Pancreas (tissue), 10 donors: ENCODE measurements around the gene SLC5A10. TPM values are rescaled to one million over a fixed set of nuclear protein-coding genes. Genes with fewer than 3 reads are reported as not detected.

ENCODE experiments used
- ATAC-seq, 4 donors: fragments of 200-7000 bp; cut with Tn5 transposase; one replicate each; pipeline versions ENCODE4 v1.8.0 to v1.9.1; 2020; ENCODE audit warnings: mild to moderate bottlenecking in 4 of 4, moderate library complexity in 4 of 4
- DNase-seq, 6 donors: peaks; one replicate each; pipeline ENCODE4 v3.0.0-alpha.2; 2020
- FAIRE-seq: peaks from 2 replicates; lab custom pipeline; 2012; peaks lifted over from hg19 to GRCh38; lab: Jason Lieb, UNC
- H3K27ac ChIP-seq, 4 donors: fragments of 200-600 bp; sonication (generic); 1 replicate in 3 of 4; 2 replicates in 1 of 4; pipeline versions ENCODE4 v1.5.0 to v1.8.0; 2020
- H3K27me3 ChIP-seq, 4 donors: fragments of 200-600 bp; one replicate each; pipeline ENCODE4 v1.8.0; 2021
- H3K36me3 ChIP-seq, 3 donors: fragments of 200-600 bp; sonication (generic) in 1 of 3; one replicate each; pipeline versions ENCODE4 v1.5.0 to v1.8.0; 2020 to 2021
- H3K4me1 ChIP-seq, 3 donors: fragments of 200-600 bp; one replicate each; pipeline ENCODE4 v1.8.0; 2021
- H3K4me3 ChIP-seq, 4 donors: fragments of 200-600 bp; sonication (generic) in 2 of 4; one replicate each; pipeline versions ENCODE4 v1.5.0 to v1.8.0; 2020 to 2021
- H3K9me3 ChIP-seq, 4 donors: fragments of 200-600 bp; one replicate each; pipeline ENCODE4 v1.8.0; 2021
- CTCF ChIP-seq, 4 donors: fragments of 200-600 bp; sonication (generic) in 3 of 4; IDR thresholded peaks; one replicate each; pipeline versions ENCODE4 v1.5.0 to v1.8.0; 2021; ENCODE audit warnings: antibody characterized with exemption in 4 of 4
- WGBS, 2 donors: extraction: QIAGEN DNeasy Blood & Tissue Kit; methylation state at CpG; one replicate each; pipeline ENCODE4 v1.1.7; 2013; 5-methylcytosine and 5-hydroxymethylcytosine counted together
- intact Hi-C, 3 donors: fragments of 100-400 bp; cut with DNase I; formaldehyde crosslinking; loops; one replicate each; pipeline versions ENCODE4 v1.11.1 to v1.14.2; 2022
- polyA plus RNA-seq, 2 donors: library from polyadenylated mRNA; stranded (reverse); fragments of 200-250 nt; gene quantifications; one replicate each; pipeline ENCODE4 v1.2.3, GENCODE V29; 2013
- total RNA-seq, 6 donors: library from RNA; stranded (reverse); fragmentation: NEBNext Ultra II Directional in 4 of 6; extraction: Animal tissue kit (Norgen Biotek cat#: 25700) in 4 of 6; gene quantifications; one replicate each; pipeline versions ENCODE4 v1.2.1 to v1.2.4, GENCODE V29; 2021 to 2023
- donor health status: healthy with polysubstance abuse.
- donor health status: DM: no; HTN: no; CAD: no; lungs with moderate emphysema.
- donor health status: DM: no; HTN: no; CAD: no.
- donor health status: control.
- donor health status: control.
- donor health status: Bipolar disorder and iron deficiency.
- donor health status: DM: yes; HTN: yes; CAD: no.
- donor health status: DM: no; HTN: no; CAD: no.
- donor health status: DM: no; HTN: no; CAD: no.
- donor health status: DM: yes; HTN: yes; CAD: no.

The SLC5A10 gene
- total and polyA plus RNA-seq, 8 donors: 0.02 TPM; not detected in 7

- intact Hi-C loops: no loop called here
- FAIRE-seq (no peak), DNase-seq (peak in 1 of 6 donors; percentile 40), ATAC-seq (no peak)
- Histone ChIP-seq H3K27ac (no peak overlapping the region), H3K4me3 (no peak overlapping the region), H3K4me1 (peaks cover 0 to 8% (median 0%) of the 10 kb centered on the region in 3 donors), H3K9me3 (no peaks in the 10 kb centered on the region), H3K27me3 (no peaks in the 10 kb centered on the region), H3K36me3 (no peaks in the 10 kb centered on the region)
- WGBS, 2 donors: 89% methylated on average over 9 of the region's 9 CpGs
- no peak for TF ChIP-seq CTCF (IDR thresholded peaks at IDR 0.05)
These were observed 35.3 kb downstream of the SLC5A10 start for GRCh38 chr17:18987230-18987610.

- Histone ChIP-seq H3K27ac (peak overlapping the region; percentile 13 to 68 (median 44)), H3K36me3 (no peaks in the 10 kb centered on the region), H3K27me3 (no peaks in the 10 kb centered on the region), H3K4me1 (peaks cover 0 to 8% (median 0%) of the 10 kb centered on the region in 3 donors), H3K9me3 (no peaks in the 10 kb centered on the region), H3K4me3 (no peak overlapping the region)
- FAIRE-seq (no peak), DNase-seq (no peak), ATAC-seq (no peak)
- 62 to 66% methylated on average over 14 of the region's 14 CpGs for WGBS, 2 donors
- intact Hi-C loops: no loop called here
- no peak for TF ChIP-seq CTCF (IDR thresholded peaks at IDR 0.05)
These were observed 36.0 kb downstream of the SLC5A10 start for GRCh38 chr17:18987862-18988545.

GRCh38 chr17:18988546-18989173 lies 36.7 kb downstream of the SLC5A10 start:
- Histone ChIP-seq H3K36me3 (no peaks in the 10 kb centered on the region), H3K27me3 (no peaks in the 10 kb centered on the region), H3K4me3 (no peak overlapping the region), H3K27ac (peak overlapping the region; percentile 13 to 68 (median 44)), H3K9me3 (no peaks in the 10 kb centered on the region), H3K4me1 (peaks cover 0 to 8% (median 0%) of the 10 kb centered on the region in 3 donors)
- intact Hi-C loops: no loop called here
- ATAC-seq: peak; percentile 55 to 81 (median 71)
- FAIRE-seq: no peak
- WGBS, 2 donors: 62 to 64% methylated on average over 9 of the region's 9 CpGs
- peak in 3 of 6 donors; percentile 36 to 67 (median 46) for DNase-seq
- no peak for TF ChIP-seq CTCF (IDR thresholded peaks at IDR 0.05)

DNA sequence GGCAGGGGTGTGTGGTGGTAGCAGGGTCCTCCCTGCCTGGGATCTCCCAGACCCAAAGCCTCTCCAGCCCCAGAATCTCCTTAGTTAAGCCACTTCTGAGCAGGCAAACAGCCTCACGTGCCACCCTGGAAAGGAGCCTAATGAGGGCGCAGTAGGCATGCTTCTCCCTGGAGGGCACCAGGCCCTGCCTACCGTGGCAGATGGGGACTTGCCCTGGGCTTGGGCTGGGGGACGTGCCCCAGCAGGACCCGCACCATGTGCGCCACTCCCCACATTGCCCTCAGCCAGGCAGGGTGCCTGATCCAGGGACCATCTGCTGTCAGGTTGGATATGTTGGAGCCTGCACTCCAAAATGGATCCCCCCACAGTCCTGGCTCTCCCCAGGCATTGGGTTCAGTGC lies 38.4 kb downstream of the SLC5A10 start:
- peak in 1 of 6 donors; percentile 62 for DNase-seq
- H3K27me3 ChIP-seq: no peaks in the 10 kb centered on the region
- no peak overlapping the region for H3K27ac ChIP-seq
- 78 to 81% methylated on average over 6 of the region's 6 CpGs for WGBS, 2 donors
- intact Hi-C loops: no loop called here
- peaks cover 0 to 8% (median 0%) of the 10 kb centered on the region in 3 donors for H3K4me1 ChIP-seq
- TF ChIP-seq CTCF (IDR thresholded peaks at IDR 0.05): no peak
- H3K4me3 ChIP-seq: no peak overlapping the region
- FAIRE-seq: no peak
- no peak for ATAC-seq
- no peaks in the 10 kb centered on the region for H3K36me3 ChIP-seq
- no peaks in the 10 kb centered on the region for H3K9me3 ChIP-seq
